ENCODE measurements around the gene AURKA. TPM values are rescaled to one million over a fixed set of nuclear protein-coding genes. Genes with fewer than 3 reads are reported as not detected.
"Not testable (repeated sequence)": the region's sequence is repeated elsewhere in the genome, so short reads cannot be mapped to it uniquely, and the experiment has no call there.

Gene AURKA
- polyA plus RNA-seq, 2 donors: 5.5 to 8.7 TPM

GRCh38 chr20:56412949-56413348 is 20.9 kb upstream of the AURKA start:
- Histone ChIP-seq H3K9me3 (ENCODE audit: control insufficient read depth in 2 of 2, insufficient read depth in 1 of 2, low read depth in 1 of 2, low read length in 1 of 2) (no peaks in the 10 kb centered on the region), H3K4me3 (ENCODE audit: low read depth in 1 of 2, low read length in 2 of 2) (no peak overlapping the region), H3K27ac (ENCODE audit: low read depth in 2 of 2, low read length in 1 of 2) (no peak overlapping the region), H3K27me3 (ENCODE audit: control insufficient read depth in 1 of 2, insufficient read depth in 2 of 2, low read length in 2 of 2) (no peaks in the 10 kb centered on the region), H3K4me1 (ENCODE audit: control insufficient read depth in 2 of 2, insufficient read depth in 2 of 2, low read length in 1 of 2) (no peaks in the 10 kb centered on the region), H3K36me3 (ENCODE audit: control insufficient read depth in 2 of 2, insufficient read depth in 2 of 2, low read length in 1 of 2) (no peaks in the 10 kb centered on the region)
- 92 to 98% methylated on average over 3 of the region's 3 CpGs for WGBS, 2 donors

DNA sequence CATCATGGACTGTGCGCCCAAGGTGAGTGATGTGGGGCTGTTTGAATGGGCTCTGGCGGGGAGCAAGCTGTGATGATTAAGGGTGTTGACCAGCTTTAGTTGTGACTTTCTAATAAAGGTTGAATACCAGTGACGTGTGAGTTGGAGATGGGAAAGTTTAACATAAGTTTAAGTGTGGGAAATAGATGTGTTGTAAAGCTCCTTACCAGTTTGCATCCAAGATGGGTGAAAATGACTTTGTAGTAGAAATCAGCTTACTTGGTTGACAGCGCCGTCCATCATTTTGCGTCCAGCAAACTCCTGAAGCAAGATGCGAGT is 20.4 kb upstream of the AURKA start:
- H3K4me1 ChIP-seq (ENCODE audit: control insufficient read depth in 2 of 2, insufficient read depth in 2 of 2, low read length in 1 of 2): no peaks in the 10 kb centered on the region
- H3K4me3 ChIP-seq (ENCODE audit: low read depth in 1 of 2, low read length in 2 of 2): peak overlapping the region; percentile 4 to 18

GRCh38 chr20:56411759-56412472 is 19.9 kb upstream of the AURKA start, which contains the start of gene CASS4:
TSS of gene CASS4 (plus strand) at chr20:56412260. CDS start at chr20:56412459, 199 bp downstream.
- H3K4me3 ChIP-seq (ENCODE audit: low read depth in 1 of 2, low read length in 2 of 2): peak within 1 kb of the TSS; percentile 4 to 18
- H3K27me3 ChIP-seq (ENCODE audit: control insufficient read depth in 1 of 2, insufficient read depth in 2 of 2, low read length in 2 of 2): no peaks in the 10 kb centered on the region
- 44 to 61% methylated on average over 10 of the region's 10 CpGs for WGBS, 2 donors
- H3K4me1 ChIP-seq (ENCODE audit: control insufficient read depth in 2 of 2, insufficient read depth in 2 of 2, low read length in 1 of 2): no peaks in the 10 kb centered on the region
- H3K36me3 ChIP-seq (ENCODE audit: control insufficient read depth in 2 of 2, insufficient read depth in 2 of 2, low read length in 1 of 2): peaks cover 5% of the 10 kb centered on the region in 2 donors
- peak within 1 kb of the TSS; percentile 62 to 70 for H3K27ac ChIP-seq (ENCODE audit: low read depth in 2 of 2, low read length in 1 of 2)
- H3K9me3 ChIP-seq (ENCODE audit: control insufficient read depth in 2 of 2, insufficient read depth in 1 of 2, low read depth in 1 of 2, low read length in 1 of 2): no peaks in the 10 kb centered on the region

More for the DNA sequence above, 20.4 kb upstream of the AURKA start:
- WGBS, 2 donors: 86 to 89% methylated on average over 7 of the region's 7 CpGs
- Histone ChIP-seq H3K27me3 (ENCODE audit: control insufficient read depth in 1 of 2, insufficient read depth in 2 of 2, low read length in 2 of 2) (no peaks in the 10 kb centered on the region), H3K36me3 (ENCODE audit: control insufficient read depth in 2 of 2, insufficient read depth in 2 of 2, low read length in 1 of 2) (peaks cover 1 to 2% of the 10 kb centered on the region in 2 donors), H3K9me3 (ENCODE audit: control insufficient read depth in 2 of 2, insufficient read depth in 1 of 2, low read depth in 1 of 2, low read length in 1 of 2) (no peaks in the 10 kb centered on the region), H3K27ac (ENCODE audit: low read depth in 2 of 2, low read length in 1 of 2) (peak overlapping the region; percentile 40 to 62)

DNA sequence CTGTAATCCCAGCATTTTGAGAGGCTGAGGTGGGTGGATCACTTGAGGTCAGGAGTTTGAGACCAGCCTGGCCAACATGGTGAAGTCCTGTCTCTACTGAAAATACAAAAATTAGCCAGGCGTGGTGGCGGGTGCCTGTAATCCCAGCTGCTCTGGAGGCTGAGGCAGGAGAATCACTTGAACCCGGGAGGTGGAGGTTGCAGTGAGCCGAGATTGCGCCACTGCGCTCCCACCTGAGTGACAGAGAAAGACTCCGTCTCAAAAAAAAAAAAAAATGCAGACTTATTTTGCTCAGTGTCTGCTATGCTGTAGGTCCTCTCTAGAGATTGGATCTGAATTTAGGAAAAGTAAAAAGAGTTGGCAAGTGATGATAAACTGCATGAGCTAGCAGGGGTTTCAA is 19.3 kb upstream of the AURKA start:
- 94 to 95% methylated on average over 7 of the region's 7 CpGs for WGBS, 2 donors
- not testable (repeated sequence) for H3K36me3 ChIP-seq (ENCODE audit: control insufficient read depth in 2 of 2, insufficient read depth in 2 of 2, low read length in 1 of 2); H3K9me3 ChIP-seq (ENCODE audit: control insufficient read depth in 2 of 2, insufficient read depth in 1 of 2, low read depth in 1 of 2, low read length in 1 of 2); H3K27ac ChIP-seq (ENCODE audit: low read depth in 2 of 2, low read length in 1 of 2); H3K4me1 ChIP-seq (ENCODE audit: control insufficient read depth in 2 of 2, insufficient read depth in 2 of 2, low read length in 1 of 2); H3K27me3 ChIP-seq (ENCODE audit: control insufficient read depth in 1 of 2, insufficient read depth in 2 of 2, low read length in 2 of 2); H3K4me3 ChIP-seq (ENCODE audit: low read depth in 1 of 2, low read length in 2 of 2)

GRCh38 chr20:56409956-56410355 is 17.9 kb upstream of the AURKA start:
- no peaks in the 10 kb centered on the region for H3K27me3 ChIP-seq (ENCODE audit: control insufficient read depth in 1 of 2, insufficient read depth in 2 of 2, low read length in 2 of 2)
- no peaks in the 10 kb centered on the region for H3K9me3 ChIP-seq (ENCODE audit: control insufficient read depth in 2 of 2, insufficient read depth in 1 of 2, low read depth in 1 of 2, low read length in 1 of 2)
- no peak overlapping the region for H3K4me3 ChIP-seq (ENCODE audit: low read depth in 1 of 2, low read length in 2 of 2)
- WGBS, 2 donors: 36 to 82% methylated on average over 1 of the region's 1 CpG
- H3K36me3 ChIP-seq (ENCODE audit: control insufficient read depth in 2 of 2, insufficient read depth in 2 of 2, low read length in 1 of 2): peaks cover 5% of the 10 kb centered on the region in 2 donors
- H3K4me1 ChIP-seq (ENCODE audit: control insufficient read depth in 2 of 2, insufficient read depth in 2 of 2, low read length in 1 of 2): no peaks in the 10 kb centered on the region
- no peak overlapping the region for H3K27ac ChIP-seq (ENCODE audit: low read depth in 2 of 2, low read length in 1 of 2)

GRCh38 chr20:56409521-56409920 is 17.5 kb upstream of the AURKA start:
- Histone ChIP-seq H3K36me3 (ENCODE audit: control insufficient read depth in 2 of 2, insufficient read depth in 2 of 2, low read length in 1 of 2) (peaks cover 5% of the 10 kb centered on the region in 2 donors), H3K9me3 (ENCODE audit: control insufficient read depth in 2 of 2, insufficient read depth in 1 of 2, low read depth in 1 of 2, low read length in 1 of 2) (no peaks in the 10 kb centered on the region), H3K27me3 (ENCODE audit: control insufficient read depth in 1 of 2, insufficient read depth in 2 of 2, low read length in 2 of 2) (no peaks in the 10 kb centered on the region), H3K4me3 (ENCODE audit: low read depth in 1 of 2, low read length in 2 of 2) (no peak overlapping the region), H3K27ac (ENCODE audit: low read depth in 2 of 2, low read length in 1 of 2) (no peak overlapping the region), H3K4me1 (ENCODE audit: control insufficient read depth in 2 of 2, insufficient read depth in 2 of 2, low read length in 1 of 2) (no peaks in the 10 kb centered on the region)
- WGBS, 2 donors: 86 to 87% methylated on average over 5 of the region's 5 CpGs

GRCh38 chr20:56406910-56407309 is 14.9 kb upstream of the AURKA start:
- no peaks in the 10 kb centered on the region for H3K27me3 ChIP-seq (ENCODE audit: control insufficient read depth in 1 of 2, insufficient read depth in 2 of 2, low read length in 2 of 2)
- H3K4me3 ChIP-seq (ENCODE audit: low read depth in 1 of 2, low read length in 2 of 2): no peak overlapping the region
- 91% methylated on average over 3 of the region's 3 CpGs for WGBS, 2 donors
- no peaks in the 10 kb centered on the region for H3K9me3 ChIP-seq (ENCODE audit: control insufficient read depth in 2 of 2, insufficient read depth in 1 of 2, low read depth in 1 of 2, low read length in 1 of 2)
- H3K4me1 ChIP-seq (ENCODE audit: control insufficient read depth in 2 of 2, insufficient read depth in 2 of 2, low read length in 1 of 2): peaks cover 0 to 2% of the 10 kb centered on the region in 2 donors
- peaks cover 10 to 12% of the 10 kb centered on the region in 2 donors for H3K36me3 ChIP-seq (ENCODE audit: control insufficient read depth in 2 of 2, insufficient read depth in 2 of 2, low read length in 1 of 2)
- H3K27ac ChIP-seq (ENCODE audit: low read depth in 2 of 2, low read length in 1 of 2): no peak overlapping the region

DNA sequence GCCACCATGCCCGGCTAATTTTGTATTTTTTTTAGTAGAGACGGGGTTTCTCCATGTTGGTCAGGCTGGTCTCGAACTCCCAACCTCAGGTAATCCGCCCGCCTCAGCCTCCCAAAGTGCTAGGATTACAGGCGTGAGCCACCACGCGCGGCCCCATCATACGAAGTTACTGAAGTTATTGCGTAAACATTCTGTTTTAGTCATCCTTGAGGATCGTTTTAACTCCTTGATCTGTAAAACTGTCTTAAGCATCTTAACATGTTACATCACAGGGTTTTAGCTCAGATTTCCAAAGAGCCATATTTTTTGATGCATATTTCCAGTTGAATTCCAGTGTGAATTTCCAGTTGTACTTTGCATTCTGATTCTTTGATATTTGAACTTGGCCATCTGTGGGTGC is 13.3 kb upstream of the AURKA start:
- H3K9me3 ChIP-seq (ENCODE audit: control insufficient read depth in 2 of 2, insufficient read depth in 1 of 2, low read depth in 1 of 2, low read length in 1 of 2); H3K4me1 ChIP-seq (ENCODE audit: control insufficient read depth in 2 of 2, insufficient read depth in 2 of 2, low read length in 1 of 2); H3K4me3 ChIP-seq (ENCODE audit: low read depth in 1 of 2, low read length in 2 of 2); H3K27ac ChIP-seq (ENCODE audit: low read depth in 2 of 2, low read length in 1 of 2); H3K27me3 ChIP-seq (ENCODE audit: control insufficient read depth in 1 of 2, insufficient read depth in 2 of 2, low read length in 2 of 2): not testable (repeated sequence)
- 92 to 93% methylated on average over 12 of the region's 12 CpGs for WGBS, 2 donors
- H3K36me3 ChIP-seq (ENCODE audit: control insufficient read depth in 2 of 2, insufficient read depth in 2 of 2, low read length in 1 of 2): peaks cover 12 to 13% of the 10 kb centered on the region in 2 donors

- WGBS, 2 donors: 94 to 95% methylated on average over 26 of the region's 26 CpGs
- Histone ChIP-seq H3K9me3 (ENCODE audit: control insufficient read depth in 2 of 2, insufficient read depth in 1 of 2, low read depth in 1 of 2, low read length in 1 of 2) (no peaks in the 10 kb centered on the region), H3K27me3 (ENCODE audit: control insufficient read depth in 1 of 2, insufficient read depth in 2 of 2, low read length in 2 of 2) (no peaks in the 10 kb centered on the region), H3K36me3 (ENCODE audit: control insufficient read depth in 2 of 2, insufficient read depth in 2 of 2, low read length in 1 of 2) (peaks cover 13% of the 10 kb centered on the region in 2 donors), H3K4me3 (ENCODE audit: low read depth in 1 of 2, low read length in 2 of 2) (no peak overlapping the region), H3K27ac (ENCODE audit: low read depth in 2 of 2, low read length in 1 of 2) (no peak overlapping the region), H3K4me1 (ENCODE audit: control insufficient read depth in 2 of 2, insufficient read depth in 2 of 2, low read length in 1 of 2) (peaks cover 0 to 2% of the 10 kb centered on the region in 2 donors)
Measured at GRCh38 chr20:56403465-56403864, 11.4 kb upstream of the AURKA start.

DNA sequence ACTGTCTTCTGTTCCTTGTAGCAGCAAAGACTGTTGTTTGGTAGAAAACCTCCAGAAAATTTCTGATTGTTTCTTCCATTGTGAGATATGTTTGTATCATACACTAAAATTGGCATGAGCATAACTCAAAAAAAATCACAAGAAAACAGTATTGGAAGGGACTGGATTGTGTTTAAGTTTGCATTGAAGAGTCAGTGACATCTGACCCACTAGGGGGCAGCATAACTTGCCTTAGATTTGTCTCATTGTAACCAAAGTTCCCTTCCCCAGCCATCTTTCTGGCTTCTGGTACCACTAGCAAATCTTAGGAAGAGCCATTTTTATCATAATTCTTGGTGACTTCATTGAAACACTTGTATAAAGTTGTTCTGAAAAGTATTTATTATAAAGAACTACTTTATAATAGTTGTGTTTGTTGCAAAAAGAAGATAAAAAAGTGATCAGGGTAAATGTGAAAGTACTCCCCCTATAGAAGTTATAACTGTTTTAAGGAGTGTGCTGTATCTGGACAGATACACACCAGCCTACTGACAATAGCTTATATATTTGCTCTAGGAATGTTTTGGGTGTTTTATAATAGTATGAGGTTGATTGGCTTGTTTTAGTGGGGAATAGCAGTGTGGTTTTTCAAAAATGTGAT is 8.1 kb upstream of the AURKA start:
- Histone ChIP-seq H3K27me3 (ENCODE audit: control insufficient read depth in 1 of 2, insufficient read depth in 2 of 2, low read length in 2 of 2) (no peaks in the 10 kb centered on the region), H3K9me3 (ENCODE audit: control insufficient read depth in 2 of 2, insufficient read depth in 1 of 2, low read depth in 1 of 2, low read length in 1 of 2) (no peaks in the 10 kb centered on the region), H3K36me3 (ENCODE audit: control insufficient read depth in 2 of 2, insufficient read depth in 2 of 2, low read length in 1 of 2) (peaks cover 19 to 22% of the 10 kb centered on the region in 2 donors), H3K27ac (ENCODE audit: low read depth in 2 of 2, low read length in 1 of 2) (no peak overlapping the region), H3K4me3 (ENCODE audit: low read depth in 1 of 2, low read length in 2 of 2) (no peak overlapping the region), H3K4me1 (ENCODE audit: control insufficient read depth in 2 of 2, insufficient read depth in 2 of 2, low read length in 1 of 2) (peaks cover 0 to 2% of the 10 kb centered on the region in 2 donors)
